HG03565 (cell line): ENCODE data around the gene P2RX1.
"Not testable (repeated sequence)": the region's sequence is repeated elsewhere in the genome, so short reads cannot be mapped to it uniquely, and the experiment has no call there.

ENCODE experiments used
- ATAC-seq: cut with Tn5 transposase; IDR thresholded peaks from one replicate; pipeline ENCODE4 v1.9.1; 2021; ENCODE audit warnings: mild to moderate bottlenecking, moderate library complexity; ENCODE audit not compliant: unreplicated experiment

The P2RX1 gene

DNA sequence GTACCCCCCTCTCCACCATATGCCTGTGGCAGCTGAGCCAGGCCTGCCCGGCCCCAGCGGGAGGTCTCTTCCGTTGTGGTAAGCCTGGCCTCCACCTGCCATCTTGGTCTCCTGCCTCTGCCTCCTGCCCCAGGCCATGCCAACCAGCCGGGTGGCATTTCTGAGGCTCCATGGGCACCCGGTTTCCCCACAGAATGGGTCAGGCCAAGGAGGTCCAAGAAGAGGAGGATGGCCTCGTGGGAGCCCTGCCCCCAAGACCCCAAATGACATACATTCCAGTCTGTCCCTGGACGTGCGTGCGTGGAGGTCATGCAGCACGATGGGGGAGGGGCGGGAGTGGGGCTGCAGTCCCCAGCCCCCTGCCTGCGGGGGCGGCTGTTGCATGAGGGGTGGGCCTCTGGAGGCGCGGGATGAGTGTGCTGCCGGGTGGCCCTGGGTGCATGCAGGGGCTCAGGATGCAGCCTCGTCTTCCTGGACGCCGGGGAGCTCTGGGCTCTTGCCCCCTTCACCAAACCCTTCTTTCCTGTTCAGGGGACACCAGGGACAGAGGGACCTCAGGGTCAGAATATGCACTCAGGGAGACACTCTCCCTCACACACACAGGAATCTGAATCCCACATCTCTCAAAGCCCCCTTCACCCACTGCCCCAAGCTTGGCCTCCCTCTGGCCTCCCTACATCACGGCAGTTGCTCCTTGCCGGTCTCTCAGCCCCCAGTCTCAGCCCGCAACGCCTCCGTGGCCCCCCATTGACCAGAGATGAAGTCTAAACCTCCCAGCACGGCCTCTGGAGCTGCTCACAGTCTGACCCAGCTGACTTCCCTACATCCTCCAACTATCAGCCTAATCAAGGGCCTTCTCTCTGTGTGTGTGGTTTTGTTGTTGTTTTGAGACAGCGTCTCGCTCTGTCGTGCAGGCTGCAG is 54.2 kb downstream of the P2RX1 start:
- no peak for ATAC-seq

DNA sequence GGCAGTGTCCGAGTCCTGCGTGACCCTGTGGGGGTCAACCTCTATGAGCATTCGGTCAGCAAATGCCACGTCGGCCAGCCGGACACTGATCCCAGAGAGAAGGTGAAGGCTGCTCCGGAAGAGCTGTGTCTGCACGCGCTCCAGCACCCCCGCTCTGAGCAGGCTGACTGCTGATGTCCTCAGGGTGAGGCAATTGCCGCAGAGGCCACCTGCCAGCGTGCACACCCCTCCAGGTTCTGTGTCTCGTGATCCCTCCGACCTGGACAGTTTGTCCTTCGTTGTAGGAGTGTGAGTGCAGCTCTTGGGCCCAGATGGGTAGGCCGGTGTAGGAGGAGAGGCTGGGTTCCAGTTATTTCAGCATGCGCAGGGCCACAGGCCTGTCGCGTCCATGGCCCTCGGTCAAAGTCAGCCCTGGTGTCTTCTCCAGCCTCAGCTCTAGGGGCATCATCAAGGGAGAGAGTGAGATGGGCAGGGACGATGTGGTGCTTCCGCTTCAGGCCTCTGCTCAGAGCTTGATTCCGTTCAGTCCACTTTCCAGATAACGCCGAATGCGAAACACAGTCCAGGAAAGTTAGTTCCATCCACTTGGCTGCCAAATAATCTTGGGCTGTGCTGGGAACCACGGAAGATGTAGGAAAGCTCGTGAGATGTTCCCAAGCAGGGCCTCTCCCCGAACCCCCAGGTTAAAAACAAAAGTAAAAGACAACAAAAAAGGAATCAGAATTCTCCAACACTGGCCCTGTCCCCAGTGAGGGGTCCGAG is 55.1 kb downstream of the P2RX1 start:
- ATAC-seq, result no peak

DNA sequence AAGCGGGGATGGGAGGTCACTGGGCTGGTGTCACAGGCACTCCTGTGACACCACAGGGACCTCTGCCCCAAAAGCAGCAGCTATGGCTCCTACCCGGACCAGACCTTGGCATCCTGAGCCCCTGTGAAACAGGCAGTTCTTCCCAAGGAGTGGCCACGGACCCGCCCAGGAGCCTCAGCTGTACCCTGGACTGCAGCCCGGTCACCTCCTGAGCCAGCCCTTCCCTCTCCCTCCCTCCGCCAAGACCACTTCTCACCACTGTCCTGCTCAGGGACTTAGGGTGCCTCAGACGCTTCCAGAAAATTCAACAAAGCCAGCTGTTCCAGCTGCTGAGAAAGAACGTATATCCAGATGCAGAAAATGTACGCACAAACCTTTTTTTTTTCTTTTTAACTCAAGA is 56.3 kb downstream of the P2RX1 start:
- ATAC-seq, result no peak

DNA sequence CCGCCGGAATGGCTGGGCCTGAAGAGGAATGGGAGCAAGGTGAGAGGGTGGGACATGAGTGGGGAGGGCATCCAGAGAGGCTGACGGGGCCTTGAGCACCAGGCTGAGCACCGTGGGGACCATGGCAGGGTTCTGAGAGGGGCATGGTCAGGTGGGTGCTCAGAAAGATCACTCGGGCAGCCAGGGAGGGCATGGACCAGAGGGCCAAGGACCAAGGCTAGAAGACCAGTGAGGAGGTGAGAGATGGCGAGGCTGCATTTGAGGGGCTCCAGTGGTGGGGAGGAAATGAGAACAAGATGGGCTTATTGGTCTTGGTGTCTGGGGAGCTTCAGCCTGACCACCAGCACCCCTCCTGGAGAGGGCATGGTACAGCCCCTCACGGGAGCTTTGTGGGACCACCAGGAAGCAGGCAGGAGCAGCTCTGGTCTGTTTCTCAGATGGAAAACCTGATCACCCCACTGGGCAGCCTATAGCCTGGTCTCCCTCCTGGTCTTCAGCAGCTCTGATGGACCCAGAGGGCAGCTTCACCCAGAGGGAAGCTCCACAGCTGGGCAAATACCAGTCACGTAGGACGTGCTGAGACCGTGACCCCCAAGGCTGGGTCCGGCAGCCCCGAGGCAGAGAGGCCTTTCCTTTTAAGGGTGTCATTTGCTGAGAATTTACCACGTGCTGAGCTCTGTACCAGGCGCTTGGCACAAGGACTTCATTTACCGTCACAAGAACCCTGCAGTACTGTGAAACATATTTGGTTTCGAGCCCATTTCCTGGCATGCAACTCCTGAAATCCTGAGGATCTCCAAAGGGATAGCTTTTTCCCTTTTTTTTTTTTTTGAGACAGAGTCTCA is 58.8 kb downstream of the P2RX1 start:
- ATAC-seq, result no peak

DNA sequence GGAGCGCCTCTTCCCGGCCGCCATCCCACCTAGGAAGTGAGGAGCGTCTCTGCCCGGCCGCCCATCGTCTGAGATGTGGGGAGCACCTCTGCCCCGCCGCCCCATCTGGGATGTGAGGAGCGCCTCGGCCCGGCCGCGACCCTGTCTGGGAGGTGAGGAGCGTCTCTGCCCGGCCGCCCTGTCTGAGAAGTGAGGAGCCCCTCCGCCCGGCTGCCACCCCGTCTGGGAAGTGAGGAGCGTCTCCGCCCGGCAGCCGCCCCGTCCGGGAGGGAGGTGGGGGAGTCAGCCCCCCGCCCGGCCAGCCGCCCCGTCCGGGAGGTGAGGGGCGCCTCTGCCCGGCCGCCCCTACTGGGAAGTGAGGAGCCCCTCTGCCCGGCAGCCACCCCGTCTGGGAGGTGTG is 62.1 kb downstream of the P2RX1 start:
- ATAC-seq, result not testable (repeated sequence)

DNA sequence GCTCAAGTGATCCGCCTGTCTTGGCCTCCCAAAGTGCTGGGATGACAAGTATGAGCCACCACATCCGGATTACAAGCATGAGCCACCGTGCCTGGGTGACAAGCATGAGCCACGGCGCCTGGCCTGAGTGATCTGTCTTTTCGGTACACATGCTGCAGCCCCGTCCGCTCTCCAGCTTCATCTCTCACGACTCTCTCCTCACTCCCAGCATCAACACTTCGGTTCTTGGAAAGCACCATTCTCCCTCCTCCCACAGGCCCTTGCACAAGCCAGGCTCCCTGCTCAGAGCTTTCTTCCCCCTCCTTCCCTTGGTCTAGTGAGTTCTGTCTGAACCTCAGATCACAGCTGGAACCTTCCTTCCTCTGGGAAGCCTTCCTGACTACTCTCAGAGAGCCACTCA is 63.7 kb downstream of the P2RX1 start:
- ATAC-seq, result no peak

DNA sequence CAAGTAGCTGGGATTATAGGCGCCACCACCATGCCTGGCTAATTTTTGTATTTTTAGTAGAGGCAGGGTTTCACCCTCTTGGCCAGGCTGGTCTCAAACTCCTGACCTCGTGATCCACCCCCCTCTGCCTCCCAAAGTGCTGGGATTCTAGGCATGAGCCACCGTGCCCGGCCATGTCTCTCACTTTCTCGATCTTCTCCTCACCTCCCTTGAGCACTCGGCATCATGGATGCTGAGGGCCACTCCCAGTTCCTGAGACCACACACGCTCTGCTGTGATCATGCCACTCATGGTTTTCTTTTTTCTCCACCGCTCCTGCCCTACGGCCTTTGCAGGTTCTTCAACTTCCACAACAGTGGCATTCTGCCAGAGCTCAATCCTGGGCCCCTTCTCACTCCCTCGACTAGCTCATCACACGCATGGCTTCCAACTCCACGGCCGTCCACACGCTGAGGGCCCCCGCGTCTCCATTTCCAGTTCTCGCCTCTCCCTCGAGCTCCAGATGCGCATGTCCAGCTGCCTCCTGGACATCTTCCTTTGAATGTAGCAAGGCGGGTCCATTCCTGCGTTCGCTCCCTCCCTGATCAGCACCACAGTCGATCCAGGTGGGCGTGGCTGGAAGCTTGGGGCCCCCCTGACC is 64.7 kb downstream of the P2RX1 start:
- ATAC-seq, result no peak

DNA sequence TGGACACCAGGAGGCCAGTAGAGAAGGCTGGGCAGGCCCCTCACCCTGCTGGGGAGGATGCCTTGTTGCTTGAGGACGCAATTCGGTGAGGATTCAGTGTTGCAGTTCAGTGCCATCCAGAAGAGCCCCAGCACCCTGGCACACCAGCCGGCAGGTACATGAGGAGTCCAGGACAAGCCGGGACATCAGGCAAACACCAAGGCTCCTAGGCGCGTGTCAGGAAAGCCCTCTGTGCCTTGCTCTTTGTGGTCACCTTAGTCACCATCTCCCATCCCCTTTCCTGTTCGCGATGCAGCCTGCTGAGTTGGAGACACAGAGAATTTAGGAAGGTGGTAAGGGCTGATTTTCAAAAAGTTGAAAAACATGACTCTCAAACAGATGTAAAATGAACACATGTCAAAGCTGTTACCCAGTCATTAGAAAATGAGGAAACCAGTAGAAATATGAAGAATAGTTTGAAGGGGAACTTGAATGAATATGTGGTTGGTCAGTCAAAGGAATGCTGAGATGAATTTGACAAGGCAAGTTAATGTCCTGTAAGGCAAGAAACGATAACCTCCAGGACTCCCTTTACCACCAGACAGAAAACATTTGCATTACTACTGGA is 67.9 kb downstream of the P2RX1 start:
- ATAC-seq, result no peak

DNA sequence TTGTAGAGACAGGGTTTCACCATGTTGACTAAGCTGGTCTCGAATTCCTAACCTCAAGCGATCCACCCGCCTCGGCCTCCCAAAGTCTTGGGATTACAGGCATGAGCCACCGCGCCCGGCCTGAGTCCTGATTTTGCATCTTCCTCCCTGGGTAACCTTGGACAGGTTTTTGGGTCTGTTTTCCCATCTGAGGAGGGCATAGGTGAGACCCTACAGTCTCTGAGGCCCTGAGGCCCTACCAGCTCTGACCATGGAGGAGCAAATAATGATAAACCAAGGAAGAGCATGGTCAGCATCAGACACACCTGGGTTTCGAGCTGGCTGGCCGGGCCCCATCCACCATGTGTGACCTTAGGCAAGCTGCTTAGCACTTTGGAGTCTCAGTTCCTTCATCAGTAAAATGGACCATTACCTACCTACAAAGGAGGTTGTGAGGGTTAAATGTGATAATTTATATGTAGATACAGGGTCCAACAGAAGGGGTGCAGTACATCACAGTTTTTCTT is 69.0 kb downstream of the P2RX1 start:
- ATAC-seq, result no peak
